CD14-positive monocyte (primary cell): ENCODE measurements around the gene TULP3. TPM values are rescaled to one million over a fixed set of nuclear protein-coding genes. Genes with fewer than 3 reads are reported as not detected.

Source experiments
- DNase-seq, 3 donors: peaks; one replicate each; pipeline ENCODE4 v3.0.0-alpha.2; 2011 to 2022
- H2AFZ ChIP-seq: 2 replicates; pipeline ENCODE4 v1.6.0; 2012; ENCODE audit warnings: mild to moderate bottlenecking, low read depth, low read length, inconsistent platforms; ENCODE audit not compliant: insufficient read depth, poor library complexity, severe bottlenecking
- H3K27ac ChIP-seq, 2 donors: 1 replicate in 1 of 2; 2 replicates in 1 of 2; pipeline ENCODE4 v1.5.1; 2012 to 2013; ENCODE audit warnings: low read length in 2 of 2, control low read depth in 1 of 2, inconsistent platforms in 1 of 2, low read depth in 1 of 2, mild to moderate bottlenecking in 1 of 2
- H3K27me3 ChIP-seq, 2 donors: one replicate each; pipeline versions ENCODE4 v1.6.0 to v1.6.1; 2011 to 2013; ENCODE audit warnings: low read length in 2 of 2; ENCODE audit not compliant: control insufficient read depth in 2 of 2, insufficient read depth in 2 of 2
- H3K36me3 ChIP-seq, 2 donors: replicated peaks in 1 of 2; 1 replicate in 1 of 2; 2 replicates in 1 of 2; pipeline versions ENCODE4 v1.5.1 to v1.6.1; 2012 to 2013; ENCODE audit warnings: low read length in 2 of 2, control low read depth in 1 of 2, inconsistent platforms in 1 of 2, mild to moderate bottlenecking in 1 of 2; ENCODE audit not compliant: insufficient read depth in 2 of 2, control insufficient read depth in 1 of 2
- H3K4me1 ChIP-seq, 2 donors: 1 replicate in 1 of 2; 2 replicates in 1 of 2; pipeline versions ENCODE4 v1.5.1 to v1.6.1; 2012 to 2013; ENCODE audit warnings: low read length in 2 of 2, control low read depth in 1 of 2, inconsistent platforms in 1 of 2, mild to moderate bottlenecking in 1 of 2, moderate library complexity in 1 of 2; ENCODE audit not compliant: insufficient read depth in 2 of 2, control insufficient read depth in 1 of 2
- H3K4me2 ChIP-seq: replicated peaks from 2 replicates; pipeline ENCODE3; 2012; ENCODE audit warnings: low read length, moderate library complexity, mild to moderate bottlenecking; ENCODE audit not compliant: poor library complexity, severe bottlenecking; ENCODE audit errors: extremely low read depth
- H3K4me3 ChIP-seq, 3 experiments: fragments of 200-600 bp in 1 of 3; sonication (generic) in 1 of 3; replicated peaks in 1 of 3; 1 replicate in 2 of 3; 2 replicates in 1 of 3; pipeline ENCODE4 v1.5.1; 2011 to 2013; ENCODE audit warnings: low read length in 3 of 3, mild to moderate bottlenecking in 3 of 3, control low read depth in 2 of 3, low read depth in 2 of 3, inconsistent platforms in 1 of 3, moderate library complexity in 1 of 3
- H3K79me2 ChIP-seq: 2 replicates; pipeline ENCODE4 v1.6.0; 2012; ENCODE audit warnings: mild to moderate bottlenecking, control low read depth, inconsistent platforms, low read length, moderate library complexity; ENCODE audit not compliant: insufficient read depth
- H3K9ac ChIP-seq: 2 replicates; pipeline ENCODE4 v1.6.0; 2017; ENCODE audit warnings: low read length, mild to moderate bottlenecking; ENCODE audit not compliant: insufficient read depth, poor library complexity, severe bottlenecking
- H3K9me3 ChIP-seq, 2 donors: replicated peaks in 1 of 2; 1 replicate in 1 of 2; 2 replicates in 1 of 2; pipeline versions ENCODE4 v1.5.1 to v1.6.1; 2012 to 2013; ENCODE audit warnings: low read length in 2 of 2, control low read depth in 1 of 2; ENCODE audit not compliant: control insufficient read depth in 1 of 2, insufficient read depth in 1 of 2
- H4K20me1 ChIP-seq: 2 replicates; pipeline ENCODE4 v1.6.0; 2012; ENCODE audit warnings: mild to moderate bottlenecking, low read length, control low read depth, moderate library complexity; ENCODE audit not compliant: insufficient read depth
- H3K27ac Mint-ChIP-seq, 7 donors: one replicate each; pipeline ENCODE4 v1.8.0; 2020; ENCODE audit warnings: mild to moderate bottlenecking in 7 of 7, mixed read lengths in 7 of 7, moderate library complexity in 6 of 7, inconsistent platforms in 2 of 7
- H3K27me3 Mint-ChIP-seq, 3 donors: one replicate each; pipeline ENCODE4 v1.8.0; 2021 to 2022; ENCODE audit warnings: low read depth in 3 of 3, mild to moderate bottlenecking in 3 of 3, mixed read lengths in 3 of 3, moderate library complexity in 3 of 3, inconsistent platforms in 1 of 3
- H3K36me3 Mint-ChIP-seq, 2 donors: one replicate each; pipeline ENCODE4 v1.8.0; 2020; ENCODE audit warnings: mixed read lengths in 2 of 2, inconsistent platforms in 1 of 2, mild to moderate bottlenecking in 1 of 2
- H3K4me1 Mint-ChIP-seq: one replicate; pipeline ENCODE4 v1.8.0; 2020; ENCODE audit warnings: mild to moderate bottlenecking, mixed read lengths
- H3K4me3 Mint-ChIP-seq, 2 donors: one replicate each; pipeline ENCODE4 v1.8.0; 2020; ENCODE audit warnings: mild to moderate bottlenecking in 2 of 2, mixed read lengths in 2 of 2, moderate library complexity in 1 of 2
- H3K9me3 Mint-ChIP-seq, 7 donors: one replicate each; pipeline ENCODE4 v1.8.0; 2020 to 2022; ENCODE audit warnings: mixed read lengths in 7 of 7, mild to moderate bottlenecking in 6 of 7, moderate library complexity in 6 of 7, inconsistent platforms in 2 of 7
- WGBS: methylation state at CpG from one replicate; pipeline ENCODE4 v1.1.5; 2013; ENCODE audit warnings: missing lambda C conversion rate; ENCODE audit not compliant: insufficient coverage; 5-methylcytosine and 5-hydroxymethylcytosine counted together
- intact Hi-C, 2 donors: fragments of 100-400 bp; cut with micrococcal nuclease; formaldehyde crosslinking; loops; one replicate each; pipeline versions ENCODE4 v1.15.0 to v1.15.1; 2023
- polyA plus RNA-seq, 3 donors: library from polyadenylated mRNA; depleted of rRNA in 1 of 3; unstranded in 2 of 3; stranded (reverse) in 1 of 3; fragments of 300-500 nt in 2 of 3; fragments of >200 nt in 1 of 3; fragmentation: Illumina TruSeq in 2 of 3; gene quantifications; 1 replicate in 2 of 3; 2 replicates in 1 of 3; pipeline ENCODE4 v1.2.3, GENCODE V29; 2012 to 2021
- TF ChIP-seq, protein P1 (sequence below): fragments of 200-600 bp; IDR thresholded peaks from one replicate; pipeline ENCODE4 v1.8.0; 2022; ENCODE audit warnings: antibody characterized with exemption, mild to moderate bottlenecking

TULP3 gene
- polyA plus RNA-seq, 3 donors = 1.7 to 3.6 (median 2.3) TPM

DNA sequence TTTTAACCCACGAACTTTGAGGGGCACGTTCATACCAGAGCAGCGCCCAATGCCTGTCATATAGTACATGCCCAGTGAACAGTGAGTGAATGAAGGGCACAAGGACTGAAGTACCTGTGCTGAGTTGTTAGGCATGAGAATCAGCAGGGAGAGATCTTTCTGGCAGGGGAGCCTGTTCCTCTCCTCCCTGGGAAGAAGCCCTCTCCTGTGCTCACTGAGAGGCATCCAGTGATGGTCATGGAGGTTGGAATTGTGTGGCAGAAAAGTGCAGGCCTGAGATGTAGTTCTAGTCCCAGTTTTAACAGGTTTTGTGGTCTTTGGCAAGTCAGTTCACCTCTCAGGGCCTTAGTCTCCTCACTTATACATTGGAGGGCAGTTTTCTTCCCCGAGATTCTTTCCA, 89.1 kb downstream of the TULP3 start:
- no peaks in the 10 kb centered on the region for H3K79me2 ChIP-seq
- 100% methylated on average over 3 of the region's 4 CpGs for WGBS

DNA sequence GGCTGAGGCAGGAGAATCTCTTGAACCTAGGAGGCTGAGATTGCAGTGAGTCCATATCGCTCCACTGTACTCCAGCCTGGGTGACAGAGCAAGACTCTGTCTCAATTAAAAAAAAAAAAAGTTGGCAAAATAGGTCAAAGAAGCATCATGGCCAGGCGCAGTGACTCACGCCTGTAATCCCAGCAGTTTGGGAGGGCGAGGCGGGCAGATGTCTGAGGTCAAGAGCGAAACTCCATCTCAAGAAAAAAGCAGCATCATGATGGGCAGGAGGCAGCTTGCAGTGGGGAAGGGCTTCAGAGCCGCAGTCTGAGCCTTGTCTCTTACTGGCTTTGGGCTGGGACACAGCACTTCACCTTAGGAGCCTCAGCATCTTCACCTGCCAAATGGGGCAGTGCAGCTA, 89.9 kb downstream of the TULP3 start:
- WGBS = 81% methylated on average over 7 of the region's 7 CpGs
- H4K20me1 ChIP-seq = no peaks in the 10 kb centered on the region
- no peak for DNase-seq
- no peaks in the 10 kb centered on the region for H3K27me3 ChIP-seq
- TF ChIP-seq, protein P1, sequence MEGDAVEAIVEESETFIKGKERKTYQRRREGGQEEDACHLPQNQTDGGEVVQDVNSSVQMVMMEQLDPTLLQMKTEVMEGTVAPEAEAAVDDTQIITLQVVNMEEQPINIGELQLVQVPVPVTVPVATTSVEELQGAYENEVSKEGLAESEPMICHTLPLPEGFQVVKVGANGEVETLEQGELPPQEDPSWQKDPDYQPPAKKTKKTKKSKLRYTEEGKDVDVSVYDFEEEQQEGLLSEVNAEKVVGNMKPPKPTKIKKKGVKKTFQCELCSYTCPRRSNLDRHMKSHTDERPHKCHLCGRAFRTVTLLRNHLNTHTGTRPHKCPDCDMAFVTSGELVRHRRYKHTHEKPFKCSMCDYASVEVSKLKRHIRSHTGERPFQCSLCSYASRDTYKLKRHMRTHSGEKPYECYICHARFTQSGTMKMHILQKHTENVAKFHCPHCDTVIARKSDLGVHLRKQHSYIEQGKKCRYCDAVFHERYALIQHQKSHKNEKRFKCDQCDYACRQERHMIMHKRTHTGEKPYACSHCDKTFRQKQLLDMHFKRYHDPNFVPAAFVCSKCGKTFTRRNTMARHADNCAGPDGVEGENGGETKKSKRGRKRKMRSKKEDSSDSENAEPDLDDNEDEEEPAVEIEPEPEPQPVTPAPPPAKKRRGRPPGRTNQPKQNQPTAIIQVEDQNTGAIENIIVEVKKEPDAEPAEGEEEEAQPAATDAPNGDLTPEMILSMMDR = no peak
- H3K4me1 ChIP-seq = no peaks in the 10 kb centered on the region
- no peak overlapping the region for H3K27ac ChIP-seq
- H3K36me3 ChIP-seq = no peaks in the 10 kb centered on the region
- peaks cover 0 to 1% (median 0%) of the 10 kb centered on the region in 7 donors for H3K9me3 Mint-ChIP-seq
- H3K9ac ChIP-seq = no peak overlapping the region
- H2AFZ ChIP-seq = no peak overlapping the region
- intact Hi-C loops = no loop called here
- no peak overlapping the region for H3K27ac Mint-ChIP-seq
- no peak overlapping the region for H3K4me2 ChIP-seq
- H3K27me3 Mint-ChIP-seq = peaks cover 5 to 8% (median 7%) of the 10 kb centered on the region in 3 donors
- H3K79me2 ChIP-seq = no peaks in the 10 kb centered on the region
- no peak overlapping the region for H3K4me3 Mint-ChIP-seq
- no peak overlapping the region for H3K4me3 ChIP-seq
- H3K9me3 ChIP-seq = no peaks in the 10 kb centered on the region
- no peaks in the 10 kb centered on the region for H3K4me1 Mint-ChIP-seq
- no peaks in the 10 kb centered on the region for H3K36me3 Mint-ChIP-seq

More for the DNA sequence above, 89.1 kb downstream of the TULP3 start:
- peaks cover 0 to 1% (median 0%) of the 10 kb centered on the region in 7 donors for H3K9me3 Mint-ChIP-seq
- H3K36me3 ChIP-seq = no peaks in the 10 kb centered on the region
- TF ChIP-seq, protein P1 = no peak
- H3K27ac Mint-ChIP-seq = no peak overlapping the region
- H3K27me3 ChIP-seq = no peaks in the 10 kb centered on the region
- no peak overlapping the region for H2AFZ ChIP-seq
- no peak overlapping the region for H3K9ac ChIP-seq
- intact Hi-C loops = no loop called here
- H3K36me3 Mint-ChIP-seq = no peaks in the 10 kb centered on the region
- no peaks in the 10 kb centered on the region for H3K4me1 ChIP-seq
- H3K4me3 ChIP-seq = no peak overlapping the region
- no peak overlapping the region for H3K4me2 ChIP-seq
- H3K4me3 Mint-ChIP-seq = no peak overlapping the region
- no peaks in the 10 kb centered on the region for H4K20me1 ChIP-seq
- DNase-seq = no peak
- H3K27me3 Mint-ChIP-seq = peaks cover 5 to 8% (median 7%) of the 10 kb centered on the region in 3 donors
- no peaks in the 10 kb centered on the region for H3K4me1 Mint-ChIP-seq
- no peak overlapping the region for H3K27ac ChIP-seq
- H3K9me3 ChIP-seq = no peaks in the 10 kb centered on the region
